Upper lobe of left lung (tissue), 4 donors: ENCODE results near the gene RTL1.

ENCODE experiments used
- CTCF ChIP-seq, 6 experiments: fragments of 450-650 bp in 4 of 6; fragments of 200-600 bp in 2 of 6; sonication (generic) in 2 of 6; IDR thresholded peaks; one replicate each; pipeline ENCODE4 v1.5.1; 2016 to 2019; ENCODE audit warnings: antibody characterized with exemption in 6 of 6
- EP300 ChIP-seq, 4 donors: sonication (generic); formaldehyde crosslinking; IDR thresholded peaks; one replicate each; pipeline ENCODE4 v1.5.1; 2017; ENCODE audit warnings: antibody characterized with exemption in 4 of 4, control low read depth in 2 of 4
- POLR2A ChIP-seq, 4 donors: fragments of 450-650 bp; IDR thresholded peaks; one replicate each; pipeline ENCODE4 v1.5.1; 2016 to 2017; ENCODE audit warnings: antibody characterized with exemption in 4 of 4, mild to moderate bottlenecking in 2 of 4
- POLR2AphosphoS5 ChIP-seq, 2 donors: sonication (generic); formaldehyde crosslinking; IDR thresholded peaks; one replicate each; pipeline ENCODE4 v1.5.1; 2017; ENCODE audit warnings: antibody characterized with exemption in 2 of 2

GRCh38 chr14:100893228-100893601 lies 10.3 kb downstream of the RTL1 start:
- TF ChIP-seq CTCF (IDR thresholded peaks at IDR 0.05), result no peak
- no peak for TF ChIP-seq EP300 (IDR thresholded peaks at IDR 0.05)
- no peak for TF ChIP-seq POLR2AphosphoS5 (IDR thresholded peaks at IDR 0.05)
- TF ChIP-seq POLR2A (IDR thresholded peaks at IDR 0.05), result no peak
